Measurements from ENCODE around the gene JPT1.
"Not testable (repeated sequence)": the region's sequence is repeated elsewhere in the genome, so short reads cannot be mapped to it uniquely, and the experiment has no call there.

The JPT1 gene, protein sequence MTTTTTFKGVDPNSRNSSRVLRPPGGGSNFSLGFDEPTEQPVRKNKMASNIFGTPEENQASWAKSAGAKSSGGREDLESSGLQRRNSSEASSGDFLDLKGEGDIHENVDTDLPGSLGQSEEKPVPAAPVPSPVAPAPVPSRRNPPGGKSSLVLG
- 56.4 to 111 (median 58.3) reads per million in 3 experiments for total RNA-seq

DNA sequence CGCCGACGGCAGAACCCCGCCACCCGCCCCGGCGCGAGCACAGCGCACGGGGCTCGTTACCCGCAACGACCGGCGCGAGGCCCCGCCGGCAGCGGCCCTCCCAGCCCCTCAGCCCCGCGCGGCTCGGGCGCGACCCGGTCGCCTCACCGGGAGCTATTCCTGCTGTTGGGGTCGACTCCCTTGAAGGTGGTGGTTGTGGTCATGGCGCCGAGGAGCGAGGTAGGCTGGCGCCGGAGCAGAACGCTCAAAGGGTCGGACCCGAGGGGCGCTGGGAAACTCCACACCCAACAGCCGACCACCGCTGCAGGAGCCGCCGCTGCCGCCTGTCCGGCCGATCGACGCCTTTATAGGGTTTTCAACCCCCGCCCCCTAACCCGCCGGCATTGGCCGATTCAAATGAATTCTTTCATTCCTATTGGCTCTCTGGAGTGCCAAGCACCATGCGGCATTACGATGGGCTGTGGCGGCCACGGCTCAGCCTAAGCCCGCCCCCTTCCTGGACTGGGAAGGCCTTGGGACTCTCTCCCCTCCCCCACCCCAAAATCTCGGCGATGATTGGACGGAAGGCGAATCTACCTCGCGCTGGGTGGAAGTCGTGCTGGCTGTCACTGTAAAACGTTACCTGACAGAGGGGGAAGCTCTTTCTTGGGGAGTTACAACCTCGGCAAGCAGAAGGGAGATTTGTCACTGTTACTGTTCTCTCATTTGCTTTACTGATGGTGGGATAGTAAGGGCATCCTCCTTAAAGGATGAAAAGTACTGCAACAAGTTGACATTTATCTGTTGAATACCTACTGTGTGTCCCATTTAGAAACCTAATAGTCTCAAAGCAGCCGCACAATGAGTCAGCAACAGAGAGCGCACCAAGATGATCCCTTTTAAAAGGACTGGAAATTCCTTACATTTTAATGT is at the start of gene JPT1:
TSS of gene JPT1 (minus strand) at position 318 of the 912 bp plus-strand sequence. CDS start at position 203, 115 bp downstream.
- DNase-seq = peak; percentile 96

DNA sequence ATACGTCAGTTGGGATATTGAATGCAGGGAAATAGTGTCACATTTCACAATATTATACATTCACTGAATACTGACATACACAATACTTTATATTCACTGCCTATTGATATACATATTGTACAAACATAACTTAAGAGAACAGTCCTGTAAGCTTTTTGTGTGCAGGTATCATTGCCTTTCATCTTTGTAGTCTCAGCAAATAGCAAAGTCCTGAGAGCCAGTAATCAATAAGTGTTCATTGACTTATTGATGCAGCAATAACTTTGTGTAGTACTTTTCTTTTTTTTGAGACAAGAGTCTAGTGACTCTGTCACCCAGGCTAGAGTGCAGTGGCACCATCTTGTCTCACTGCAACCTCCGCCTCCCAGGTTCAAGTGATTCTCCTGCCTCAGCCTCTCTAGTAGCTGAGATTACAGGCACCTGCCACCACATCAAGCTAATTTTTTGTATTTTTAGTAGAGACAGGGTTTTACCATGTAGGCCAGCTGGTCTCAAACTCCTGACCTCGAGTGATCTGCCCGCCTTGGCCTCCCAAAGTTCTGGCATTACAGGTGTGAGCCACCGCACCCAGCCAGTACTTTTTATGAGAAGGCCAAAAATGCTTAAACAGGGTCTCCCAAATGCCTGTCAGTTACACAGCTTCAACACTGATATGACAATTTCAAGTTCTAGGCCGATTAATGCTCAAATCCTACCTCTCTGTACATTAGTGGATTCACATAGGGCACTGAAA is 45.7 kb upstream of the JPT1 start:
- DNase-seq = no peak

DNA sequence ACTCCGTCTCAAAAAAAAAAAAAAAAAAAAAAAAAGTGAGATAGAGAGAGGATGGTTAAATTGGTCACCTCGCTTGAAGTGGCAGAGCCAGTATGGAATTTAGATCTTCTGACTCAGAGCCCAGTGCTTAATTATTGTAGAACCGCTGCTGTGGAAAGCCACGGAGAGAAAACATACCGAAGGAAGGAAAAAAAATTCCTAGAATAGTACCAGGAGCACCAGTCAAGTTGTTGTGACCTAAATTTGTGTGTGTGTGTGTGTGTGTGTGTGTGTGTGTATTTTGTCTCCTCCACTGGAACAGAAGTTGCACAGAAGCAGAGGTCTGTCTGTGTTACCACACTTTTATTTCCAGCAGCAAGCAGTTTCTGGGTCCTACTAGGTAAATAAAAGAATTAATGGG is 40.6 kb upstream of the JPT1 start:
- no peak for DNase-seq

DNA sequence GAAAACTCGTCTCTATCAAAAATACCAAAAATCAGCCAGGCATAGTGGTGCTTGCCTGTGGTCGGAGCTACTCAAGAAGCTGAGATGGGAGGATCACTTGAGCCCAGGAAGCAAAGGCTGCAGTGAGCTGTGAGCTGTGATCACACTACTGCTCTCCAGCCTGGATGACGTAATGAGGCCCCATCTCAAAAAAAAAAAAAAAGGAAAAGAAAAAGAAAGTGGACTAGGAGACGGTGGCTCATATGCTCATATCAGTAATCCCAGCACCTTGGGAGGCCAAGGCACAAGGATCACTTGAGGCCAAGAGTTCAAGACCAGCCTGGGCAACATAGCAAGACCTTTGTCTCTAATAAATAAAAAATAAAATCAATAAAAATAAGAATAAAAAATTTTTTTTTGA is 37.3 kb upstream of the JPT1 start:
- DNase-seq = no peak

DNA sequence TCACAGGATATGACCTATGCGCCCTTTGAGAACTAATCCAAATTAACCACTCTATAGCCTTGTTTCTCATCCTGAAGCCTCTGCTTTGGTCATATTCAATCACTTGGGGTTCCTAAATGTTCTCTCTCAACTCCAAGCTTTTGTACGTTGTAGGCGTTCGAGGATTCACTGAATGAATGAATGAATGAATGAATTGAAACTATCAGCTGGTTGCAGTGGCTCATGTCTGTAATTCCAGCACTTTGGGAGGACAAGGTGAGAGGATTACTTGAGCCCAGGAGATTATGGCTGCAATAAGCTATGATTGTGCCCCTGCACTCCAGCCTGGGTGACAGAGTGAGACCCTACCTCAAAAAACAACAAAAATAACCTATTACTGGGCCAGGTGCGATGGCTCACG is 34.3 kb upstream of the JPT1 start:
- DNase-seq = no peak

DNA sequence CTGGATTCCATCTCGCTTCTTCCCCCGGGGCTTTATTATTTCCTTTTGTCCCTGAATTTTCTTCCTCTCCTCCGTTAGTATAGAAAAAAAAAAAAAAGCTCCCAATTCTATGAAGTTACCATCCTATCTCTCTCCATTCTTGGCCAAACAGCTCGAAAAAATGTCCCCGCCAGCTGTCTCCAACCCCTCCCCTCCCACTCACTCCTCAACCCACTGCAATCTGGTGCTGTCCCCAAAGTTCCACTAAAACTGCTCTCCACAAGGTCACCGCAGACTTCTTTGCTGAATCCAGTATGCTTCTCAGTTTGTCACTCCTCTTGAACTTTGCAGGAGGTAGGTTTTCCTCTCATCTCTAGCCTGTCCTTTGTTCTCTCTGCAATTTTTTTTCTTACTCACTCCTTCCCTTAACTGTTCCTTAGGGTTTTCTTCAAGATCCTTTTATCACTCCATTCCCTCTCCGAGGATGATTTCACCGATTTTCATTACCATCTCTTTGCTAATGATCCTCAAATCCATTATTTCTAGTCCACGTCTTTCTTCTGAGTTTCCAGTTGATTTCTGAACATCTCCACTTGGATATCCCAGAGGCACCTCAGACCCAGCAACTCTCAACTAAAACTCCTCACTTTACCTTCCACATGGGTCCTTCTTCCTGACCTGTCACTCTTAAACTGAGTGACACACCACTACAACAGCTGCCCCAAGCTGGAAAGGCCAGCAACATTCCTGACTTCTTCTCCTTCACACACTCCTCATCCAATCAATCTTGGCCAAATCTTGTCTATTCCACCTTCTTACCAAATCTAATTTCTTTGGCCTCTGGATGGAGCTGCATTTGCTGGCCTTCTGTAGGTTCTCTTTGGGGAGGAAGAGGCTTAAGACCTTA is 29.9 kb upstream of the JPT1 start:
- no peak for DNase-seq

DNA sequence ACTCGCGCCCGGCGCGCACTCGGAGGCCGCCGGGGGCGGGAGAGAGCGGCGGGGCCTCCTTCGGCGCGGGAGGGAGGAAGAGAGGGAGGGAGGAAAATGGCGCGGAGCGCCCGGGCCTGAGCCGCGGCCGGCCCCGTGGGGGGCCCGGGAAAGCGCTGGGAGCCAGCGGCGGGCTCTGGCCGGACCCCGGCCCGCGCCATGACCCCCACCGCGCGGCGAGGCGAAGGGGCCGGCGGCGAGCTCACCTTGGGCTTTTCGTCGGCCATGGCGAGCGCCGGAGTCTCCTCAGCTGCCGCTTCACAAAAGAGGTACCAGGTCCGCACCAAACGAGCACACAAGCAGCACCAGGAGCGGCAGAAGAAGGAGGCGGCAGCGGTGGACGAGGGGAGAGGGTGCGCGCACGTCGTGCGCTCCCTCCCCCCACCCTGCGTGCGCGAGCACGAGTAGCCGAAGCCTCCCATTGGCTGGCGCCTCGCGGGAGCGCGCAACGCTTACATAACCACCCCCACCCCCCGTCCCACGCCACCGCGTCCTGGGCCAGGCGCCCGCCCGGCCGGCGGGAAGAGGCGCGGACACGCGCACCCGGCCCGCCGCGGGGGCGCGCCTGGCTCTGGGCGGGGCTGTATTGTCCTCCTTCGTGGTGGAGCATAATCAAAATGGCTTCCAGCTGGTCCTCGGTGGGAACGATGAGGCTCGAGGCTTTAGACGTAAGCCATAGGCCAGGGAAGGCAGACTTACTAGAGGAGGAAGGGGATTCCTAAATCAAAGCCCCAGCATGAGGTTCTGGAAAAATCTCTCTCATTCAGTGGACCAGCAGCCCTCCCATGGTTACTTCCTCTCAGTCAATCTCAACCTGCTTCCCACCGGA is 28.5 kb upstream of the JPT1 start, which contains the start of gene SUMO2:
TSS of gene SUMO2 (minus strand) at position 391 of the 868 bp plus-strand sequence. CDS start at position 266, 125 bp downstream.
- peak; percentile 93 for DNase-seq

DNA sequence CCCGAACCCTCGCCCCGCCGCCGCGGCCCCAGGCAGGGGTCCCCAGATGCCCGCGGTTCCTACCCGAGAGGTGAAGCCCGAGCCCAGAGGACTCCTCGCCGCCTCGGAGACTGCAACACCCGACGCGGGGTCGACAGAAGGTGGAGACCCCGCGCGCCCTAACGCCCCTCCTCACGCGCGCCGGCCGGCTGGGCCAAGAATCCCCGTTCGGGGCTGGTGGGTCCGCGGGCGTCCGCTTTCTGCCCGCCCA is 27.9 kb upstream of the JPT1 start:
- DNase-seq = no peak

DNA sequence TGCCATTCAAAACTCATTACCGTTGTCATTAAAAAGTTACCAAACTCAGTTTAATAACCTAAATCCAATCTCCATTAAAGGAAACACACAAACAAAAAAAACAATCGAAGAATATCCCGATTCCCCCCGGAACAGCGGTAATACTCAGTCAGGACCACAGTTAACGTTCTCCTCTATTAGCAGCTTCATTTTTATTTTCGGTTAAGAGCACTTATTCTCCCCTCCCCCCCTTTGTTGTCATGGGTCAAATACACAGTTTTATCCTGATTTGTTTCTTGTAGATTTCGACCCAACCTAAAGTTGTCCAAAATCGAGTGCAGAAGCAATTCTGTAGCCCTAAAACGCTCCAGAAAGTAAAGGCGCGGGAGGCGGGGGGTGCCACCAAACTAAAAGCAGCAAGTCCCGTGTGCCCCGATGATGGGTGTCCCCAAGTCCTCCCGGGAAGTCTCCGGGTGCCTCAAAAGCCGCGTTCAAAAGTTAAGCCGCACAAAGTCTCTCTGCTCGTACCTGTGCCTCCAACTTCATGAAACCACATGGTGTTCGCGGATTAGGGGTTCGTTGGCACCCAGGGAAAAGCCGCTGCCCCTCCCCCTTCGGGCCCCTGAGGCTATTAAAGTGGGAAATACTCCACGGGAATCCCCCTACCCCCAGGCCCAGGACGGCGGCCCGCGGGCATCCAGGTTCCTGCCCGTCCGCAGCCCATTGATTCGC is 27.5 kb upstream of the JPT1 start:
- peak; percentile 44 for DNase-seq

DNA sequence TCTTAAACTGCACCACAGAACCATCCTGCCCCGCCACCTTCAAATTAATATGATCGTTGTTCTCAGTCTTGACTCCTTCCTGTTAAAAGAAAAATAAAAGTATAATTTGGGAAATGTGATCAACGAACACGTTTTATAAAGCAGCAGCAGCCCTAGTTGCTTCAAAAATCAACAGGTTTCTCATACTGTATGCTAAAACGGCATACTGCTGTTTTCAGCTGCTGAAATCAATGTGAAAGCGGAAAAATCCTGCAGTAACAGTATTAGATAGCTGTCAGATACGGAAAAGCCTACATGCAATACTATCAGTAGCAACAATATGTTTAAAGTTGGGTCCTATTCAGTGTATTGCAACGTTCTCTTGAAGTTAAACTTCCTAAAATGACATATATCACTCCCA is 26.8 kb upstream of the JPT1 start:
- DNase-seq = no peak

DNA sequence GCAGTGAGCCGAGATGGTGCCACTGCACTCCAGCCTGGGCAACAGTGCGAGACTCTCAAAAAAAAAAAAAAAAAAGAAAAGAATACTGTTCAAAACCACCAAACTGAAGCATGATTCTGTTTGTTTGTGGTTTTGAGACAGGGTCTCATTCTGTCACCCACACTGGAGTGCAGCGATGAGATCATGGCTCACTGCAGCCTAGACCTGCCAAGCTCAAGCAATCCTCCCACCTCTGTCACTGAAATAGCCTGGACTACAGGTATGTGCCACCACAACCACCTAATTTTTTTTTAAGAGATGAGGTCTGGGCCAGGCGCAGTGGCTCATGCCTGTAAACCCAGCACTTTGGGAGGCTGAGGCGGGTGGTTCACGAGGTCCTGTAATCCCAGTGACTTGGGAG is 24.1 kb upstream of the JPT1 start:
- no peak for DNase-seq

DNA sequence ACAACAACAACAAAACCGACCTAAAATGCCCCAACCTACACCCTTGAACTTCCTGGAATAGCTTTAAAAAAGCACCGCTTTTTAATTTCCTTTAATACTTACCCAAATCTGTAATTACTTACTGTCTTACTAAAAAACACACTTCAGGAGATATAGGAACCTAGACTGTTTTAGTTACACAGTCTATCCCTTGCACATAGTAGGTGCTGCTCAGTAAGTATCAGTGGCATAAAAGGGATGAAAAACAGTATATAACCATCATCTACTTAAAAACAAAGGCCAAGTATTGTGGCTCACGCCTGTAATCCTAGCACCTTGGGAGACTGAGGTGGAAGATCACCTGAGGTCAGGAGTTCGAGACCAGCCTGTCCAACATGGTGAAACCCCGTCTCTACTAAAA is 22.3 kb upstream of the JPT1 start:
- no peak for DNase-seq

DNA sequence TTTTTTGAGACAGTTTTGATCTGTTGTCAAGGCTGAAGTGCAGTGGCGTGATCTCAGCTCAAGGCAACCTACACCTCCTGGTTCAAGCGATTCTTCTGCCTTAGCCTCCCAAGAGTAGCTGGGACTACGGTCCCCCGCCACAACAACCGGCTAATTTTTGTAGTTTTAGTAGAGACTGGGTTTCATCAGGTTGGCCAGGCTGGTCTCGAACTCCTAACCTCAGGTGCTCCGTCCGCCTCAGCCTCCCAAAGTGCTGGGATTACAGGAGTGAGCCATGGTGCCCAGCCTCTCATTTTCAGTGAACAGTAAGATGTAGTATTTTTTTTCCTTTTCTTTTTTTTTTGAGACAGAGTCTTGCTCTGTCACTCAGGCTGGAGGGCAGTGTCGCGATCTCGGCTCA is 20.7 kb upstream of the JPT1 start:
- no peak for DNase-seq

DNA sequence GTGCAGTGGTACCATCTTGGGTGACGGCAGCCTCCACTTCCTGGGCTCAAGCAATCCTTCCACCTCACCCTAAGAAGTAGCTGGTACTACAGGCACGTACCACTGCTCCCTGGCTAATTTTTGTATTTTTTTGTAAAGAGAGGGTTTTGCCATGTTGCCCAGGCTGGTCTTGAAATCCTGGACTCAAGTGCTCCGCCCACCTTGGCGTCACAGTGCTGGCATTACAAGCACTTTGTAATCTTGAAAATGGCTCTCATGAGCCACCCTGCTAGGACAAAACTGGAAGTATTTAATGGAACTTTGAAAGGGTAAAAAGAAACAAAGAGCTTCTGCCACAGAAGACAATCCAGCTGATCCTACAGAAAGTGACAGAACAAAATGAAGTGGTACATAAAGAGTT is 19.2 kb upstream of the JPT1 start:
- no peak for DNase-seq

DNA sequence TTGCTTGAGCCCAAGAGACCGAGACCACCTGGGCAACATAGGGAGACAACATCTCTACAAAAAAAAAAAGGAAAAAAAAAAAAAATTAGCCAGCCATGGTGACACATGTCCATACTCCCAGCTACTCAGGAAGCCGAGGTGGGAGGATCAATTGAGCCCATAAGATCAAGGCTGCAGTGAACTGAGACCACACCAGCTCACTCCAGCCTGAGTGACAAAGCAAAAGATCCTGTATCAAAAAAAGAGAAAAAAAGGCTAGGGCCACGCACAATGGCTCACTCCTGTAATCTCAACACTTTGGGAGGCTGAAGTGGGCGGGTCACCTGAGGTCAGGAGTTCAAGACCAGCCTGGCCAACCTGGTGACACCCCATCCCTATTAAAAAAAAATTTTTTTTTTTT is 14.7 kb upstream of the JPT1 start:
- DNase-seq = no peak

DNA sequence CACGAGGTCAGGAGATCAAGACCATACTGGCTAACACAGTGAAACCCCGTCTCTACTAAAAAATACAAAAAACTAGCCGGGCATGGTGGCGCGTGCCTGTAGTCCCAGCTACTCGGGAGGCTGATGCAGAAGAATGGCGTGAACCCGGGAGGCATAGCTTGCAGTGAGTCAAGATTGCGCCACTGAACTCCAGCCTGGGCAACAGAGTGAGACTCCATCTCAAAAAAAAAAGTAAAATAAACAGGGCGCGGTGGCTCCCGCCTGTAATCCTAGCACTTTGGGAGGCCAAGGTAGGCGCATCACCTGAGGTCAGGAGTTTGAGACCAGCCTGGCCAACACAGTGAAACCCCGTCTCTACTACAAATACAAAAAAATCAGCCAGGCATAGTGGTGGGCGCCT is 10.3 kb upstream of the JPT1 start:
- DNase-seq = not testable (repeated sequence)

DNA sequence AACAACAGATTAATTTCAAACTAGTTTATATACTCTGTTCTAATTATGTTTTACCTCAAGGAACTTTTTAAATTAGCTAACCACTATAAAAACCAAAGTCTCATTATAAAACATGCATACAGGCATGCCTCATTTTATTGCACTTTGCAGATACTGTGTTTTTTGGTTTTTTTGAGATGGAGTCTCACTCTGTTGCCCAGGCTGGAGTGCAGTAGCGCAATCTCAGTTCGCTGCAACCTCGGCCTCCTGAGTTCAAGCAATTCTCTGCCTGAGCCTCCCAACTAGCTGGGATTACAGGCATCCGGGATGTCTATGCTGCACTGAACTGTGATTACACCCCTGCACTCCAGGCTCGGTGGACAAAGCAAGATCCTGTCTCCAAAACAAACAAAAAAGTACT is 8.8 kb upstream of the JPT1 start:
- no peak for DNase-seq

DNA sequence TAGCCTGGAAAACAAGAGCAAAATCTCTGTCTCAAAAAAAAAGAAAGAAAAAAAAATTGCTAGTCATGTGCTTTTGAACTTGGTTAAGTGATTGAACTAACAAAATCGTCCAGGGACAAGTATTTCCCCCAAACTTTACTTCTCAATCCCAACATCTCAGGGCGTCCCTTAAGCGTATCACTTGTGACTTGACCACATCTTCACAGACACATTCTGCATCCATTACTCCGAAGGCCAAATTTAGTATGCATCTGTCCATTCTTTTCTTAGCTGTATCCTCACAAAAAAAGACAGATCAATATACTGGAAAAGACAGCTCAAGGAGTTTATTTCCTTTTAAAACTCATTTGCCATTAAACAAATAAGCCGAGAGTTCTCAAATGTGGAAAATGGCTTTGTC is 5.9 kb upstream of the JPT1 start:
- DNase-seq = no peak

DNA sequence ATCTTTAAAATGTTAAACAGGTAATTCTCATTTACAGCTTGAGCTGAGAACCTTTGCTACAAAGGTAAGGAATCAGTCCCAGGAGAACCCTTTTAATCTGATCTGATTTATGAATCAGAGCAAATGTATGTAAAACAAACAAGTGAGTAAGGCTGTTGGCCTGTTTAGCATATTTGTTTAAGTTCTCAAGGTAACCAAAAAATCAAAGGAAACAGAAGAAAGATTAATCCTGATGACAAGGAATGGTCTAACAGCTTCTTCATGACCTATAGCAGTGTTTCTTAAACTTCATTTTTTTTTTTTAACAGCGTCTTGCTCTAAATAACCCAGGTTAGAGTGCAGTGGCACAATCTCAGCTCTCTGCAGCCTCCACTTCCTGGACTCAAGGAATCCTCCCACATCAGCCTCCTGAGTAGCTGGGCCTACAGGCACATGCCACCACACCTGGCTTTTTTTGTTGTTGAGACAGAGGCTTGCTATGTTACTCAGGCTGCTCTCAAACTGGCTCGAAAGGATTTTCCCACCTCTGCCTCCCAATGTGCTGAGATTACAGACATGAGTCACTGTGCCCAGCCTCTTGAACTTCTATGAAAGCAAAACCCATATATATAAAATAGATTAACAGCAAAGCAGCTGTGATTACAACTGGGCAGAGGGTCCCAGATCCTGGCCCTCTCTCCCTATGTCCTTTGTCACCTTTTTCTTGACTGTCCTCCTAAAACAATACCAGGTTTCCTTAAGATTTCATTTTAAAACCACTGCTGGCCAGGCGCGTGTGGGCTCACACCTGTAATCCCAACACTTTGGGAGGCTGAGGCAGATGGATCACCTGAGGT is 5.1 kb upstream of the JPT1 start:
- DNase-seq = no peak

DNA sequence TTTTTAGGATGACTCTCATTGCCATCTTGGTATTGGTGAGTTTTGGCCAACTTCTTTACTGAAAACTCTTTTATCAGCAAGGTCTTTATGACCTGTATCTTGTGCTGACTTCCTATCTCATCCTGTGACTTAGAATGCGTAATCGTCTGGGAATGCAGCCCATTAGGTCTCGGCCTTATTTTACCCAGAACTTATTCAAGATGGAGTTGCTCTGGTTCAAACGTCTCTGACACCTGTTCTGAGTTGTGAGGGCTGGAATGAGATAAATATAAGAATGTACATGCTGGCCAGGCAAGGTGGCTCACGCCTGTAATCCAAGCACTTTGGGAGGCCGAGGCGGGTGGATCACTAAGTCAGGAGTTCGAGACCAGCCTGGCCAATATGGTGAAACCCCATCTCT is 4.2 kb upstream of the JPT1 start:
- DNase-seq = not testable (repeated sequence)

Measured in central memory CD4-positive, alpha-beta T cell (primary cell).